Colonic mucosa (tissue), 4 donors: ENCODE results near the gene CLPTM1L. TPM values are rescaled to one million over a fixed set of nuclear protein-coding genes. Genes with fewer than 3 reads are reported as not detected.

ENCODE experiments used
- DNase-seq: peaks from one replicate; pipeline ENCODE4 v3.0.0-alpha.2; 2020
- H3K27ac ChIP-seq: fragments of 200-600 bp; one replicate; pipeline ENCODE4 v1.8.0; 2021
- H3K27me3 ChIP-seq: fragments of 200-600 bp; one replicate; pipeline ENCODE4 v1.8.0; 2021
- H3K36me3 ChIP-seq: fragments of 200-600 bp; one replicate; pipeline ENCODE4 v1.8.0; 2021
- H3K4me1 ChIP-seq: fragments of 200-600 bp; one replicate; pipeline ENCODE4 v1.8.0; 2021; ENCODE audit warnings: mild to moderate bottlenecking
- H3K4me3 ChIP-seq: fragments of 200-600 bp; one replicate; pipeline ENCODE4 v1.8.0; 2021
- H3K9ac ChIP-seq, 2 donors: one replicate each; pipeline ENCODE4 v1.7.0; 2013; ENCODE audit warnings: control low read depth in 2 of 2, low read depth in 2 of 2, low read length in 2 of 2
- H3K9me3 ChIP-seq: fragments of 200-600 bp; one replicate; pipeline ENCODE4 v1.8.0; 2021
- intact Hi-C: fragments of 100-400 bp; cut with DNase I; formaldehyde crosslinking; loops from one replicate; pipeline ENCODE4 v1.14.1; 2022
- total RNA-seq, 2 donors: library from RNA; stranded (reverse); fragmentation: NEBNext Ultra II Directional in 1 of 2; extraction: Animal tissue kit (Norgen Biotek cat#: 25700) in 1 of 2; gene quantifications; one replicate each; pipeline ENCODE4 v1.2.1, GENCODE V29; 2021
- TF ChIP-seq, protein P1 (sequence below): fragments of 200-600 bp; IDR thresholded peaks from one replicate; pipeline ENCODE4 v1.8.0; 2022; ENCODE audit warnings: antibody characterized with exemption, mild to moderate bottlenecking
- donor health status: healthy.
- donor health status: DM: no; HTN: no; CAD: no.
- donor health status: DM: no; HTN: no; CAD: no.

The CLPTM1L gene
- total RNA-seq, 2 donors from 2014 or later: 80.1 to 138 TPM

DNA sequence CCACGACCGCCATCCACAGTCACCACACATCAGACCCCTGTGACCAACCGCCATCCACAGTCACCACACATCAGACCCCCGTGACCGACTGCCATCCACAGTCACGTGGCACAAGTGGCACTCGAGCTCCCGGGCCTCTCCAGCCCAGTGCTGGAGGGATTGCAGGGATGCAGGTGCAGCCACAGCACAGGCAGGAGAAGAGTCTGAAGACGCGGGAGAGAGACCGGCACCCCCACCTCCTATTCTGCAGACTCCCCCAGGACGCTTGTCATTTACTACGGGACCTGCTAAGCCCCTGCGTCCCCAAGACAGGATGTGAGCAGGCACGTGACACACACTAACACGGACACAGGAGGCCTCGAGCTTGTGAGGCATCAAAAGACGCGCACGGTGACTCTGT lies 71.2 kb downstream of the CLPTM1L start:
- no peak overlapping the region for H3K4me3 ChIP-seq
- H3K4me1 ChIP-seq: no peaks in the 10 kb centered on the region
- no peak for DNase-seq
- H3K9ac ChIP-seq: no peak overlapping the region
- H3K9me3 ChIP-seq: no peaks in the 10 kb centered on the region
- intact Hi-C loops: no loop called here
- H3K27ac ChIP-seq: no peak overlapping the region
- H3K36me3 ChIP-seq: no peaks in the 10 kb centered on the region
- TF ChIP-seq, protein P1, sequence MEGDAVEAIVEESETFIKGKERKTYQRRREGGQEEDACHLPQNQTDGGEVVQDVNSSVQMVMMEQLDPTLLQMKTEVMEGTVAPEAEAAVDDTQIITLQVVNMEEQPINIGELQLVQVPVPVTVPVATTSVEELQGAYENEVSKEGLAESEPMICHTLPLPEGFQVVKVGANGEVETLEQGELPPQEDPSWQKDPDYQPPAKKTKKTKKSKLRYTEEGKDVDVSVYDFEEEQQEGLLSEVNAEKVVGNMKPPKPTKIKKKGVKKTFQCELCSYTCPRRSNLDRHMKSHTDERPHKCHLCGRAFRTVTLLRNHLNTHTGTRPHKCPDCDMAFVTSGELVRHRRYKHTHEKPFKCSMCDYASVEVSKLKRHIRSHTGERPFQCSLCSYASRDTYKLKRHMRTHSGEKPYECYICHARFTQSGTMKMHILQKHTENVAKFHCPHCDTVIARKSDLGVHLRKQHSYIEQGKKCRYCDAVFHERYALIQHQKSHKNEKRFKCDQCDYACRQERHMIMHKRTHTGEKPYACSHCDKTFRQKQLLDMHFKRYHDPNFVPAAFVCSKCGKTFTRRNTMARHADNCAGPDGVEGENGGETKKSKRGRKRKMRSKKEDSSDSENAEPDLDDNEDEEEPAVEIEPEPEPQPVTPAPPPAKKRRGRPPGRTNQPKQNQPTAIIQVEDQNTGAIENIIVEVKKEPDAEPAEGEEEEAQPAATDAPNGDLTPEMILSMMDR: no peak
- no peaks in the 10 kb centered on the region for H3K27me3 ChIP-seq

DNA sequence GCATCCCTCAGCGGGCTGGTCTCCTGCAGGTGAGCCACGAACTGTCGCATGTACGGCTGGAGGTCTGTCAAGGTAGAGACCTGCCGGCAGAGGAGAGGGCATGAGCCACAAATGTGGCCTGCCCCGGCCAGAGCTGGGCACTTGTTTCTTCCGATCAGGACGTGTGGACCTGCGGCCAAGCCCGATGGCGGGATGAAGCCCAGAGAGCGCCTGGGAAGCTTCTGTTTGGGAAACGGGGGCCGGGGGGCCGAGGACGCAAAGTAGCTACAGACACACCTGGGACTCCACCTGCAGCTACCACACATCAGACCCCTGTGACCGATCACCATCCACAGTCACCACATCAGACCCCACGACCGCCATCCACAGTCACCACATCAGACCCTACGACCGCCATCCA lies 72.7 kb downstream of the CLPTM1L start:
- Histone ChIP-seq H3K36me3 (no peaks in the 10 kb centered on the region), H3K4me1 (no peaks in the 10 kb centered on the region), H3K27me3 (no peaks in the 10 kb centered on the region), H3K4me3 (no peak overlapping the region), H3K9ac (no peak overlapping the region), H3K9me3 (no peaks in the 10 kb centered on the region), H3K27ac (no peak overlapping the region)
- TF ChIP-seq, protein P1: no peak
- intact Hi-C loops: no loop called here
- no peak for DNase-seq

DNA sequence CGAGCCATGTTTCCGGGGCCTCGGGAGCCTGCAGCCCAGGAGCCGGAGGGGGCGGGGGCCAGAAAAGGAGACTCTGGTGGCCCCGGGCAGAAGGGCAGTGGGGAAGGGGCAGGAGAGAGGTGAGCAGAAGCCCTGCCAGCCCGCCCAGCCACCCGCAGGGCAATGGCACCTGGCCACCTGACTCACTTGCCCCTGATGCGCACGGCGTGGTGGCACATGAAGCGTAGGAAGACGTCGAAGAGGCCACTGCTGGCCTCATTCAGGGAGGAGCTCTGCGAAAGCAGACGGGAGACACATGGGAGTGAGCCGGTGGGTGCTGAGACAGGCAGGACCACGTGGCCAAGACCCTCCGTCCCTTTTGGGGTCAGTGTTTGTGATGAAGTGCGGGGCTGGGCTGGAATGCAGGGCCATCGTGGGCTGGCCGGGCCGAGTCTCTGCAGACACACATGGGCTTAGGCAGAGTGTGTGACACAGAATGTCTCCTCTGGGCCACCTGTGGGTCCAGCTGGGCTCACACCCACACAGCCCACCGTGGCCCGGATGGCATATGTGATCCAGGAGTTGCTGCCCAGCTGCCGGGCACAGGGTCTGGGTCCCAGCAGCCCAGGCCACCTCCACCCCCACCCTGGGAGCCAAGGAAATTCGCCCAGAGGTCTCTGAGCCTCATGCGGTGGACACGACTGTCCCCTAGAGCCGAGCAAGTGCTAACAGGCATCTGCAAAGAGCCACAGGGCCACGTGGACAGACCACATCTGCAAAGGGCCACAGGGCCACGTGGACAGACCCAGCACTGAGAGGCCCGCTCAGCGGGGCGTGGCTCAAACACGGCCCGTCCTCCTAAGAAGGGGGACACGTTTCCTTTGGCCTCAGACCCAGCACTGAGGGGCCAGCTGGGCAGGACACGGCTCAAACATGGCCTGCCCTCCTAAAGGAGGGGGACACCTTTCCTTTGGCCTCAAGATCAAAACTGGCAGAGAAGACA lies 73.7 kb downstream of the CLPTM1L start:
- no peak overlapping the region for H3K27ac ChIP-seq
- TF ChIP-seq, protein P1: no peak
- H3K9ac ChIP-seq: no peak overlapping the region
- intact Hi-C loops: no loop called here
- no peaks in the 10 kb centered on the region for H3K4me1 ChIP-seq
- H3K36me3 ChIP-seq: no peaks in the 10 kb centered on the region
- no peaks in the 10 kb centered on the region for H3K9me3 ChIP-seq
- H3K27me3 ChIP-seq: no peaks in the 10 kb centered on the region
- no peak overlapping the region for H3K4me3 ChIP-seq
- no peak for DNase-seq

DNA sequence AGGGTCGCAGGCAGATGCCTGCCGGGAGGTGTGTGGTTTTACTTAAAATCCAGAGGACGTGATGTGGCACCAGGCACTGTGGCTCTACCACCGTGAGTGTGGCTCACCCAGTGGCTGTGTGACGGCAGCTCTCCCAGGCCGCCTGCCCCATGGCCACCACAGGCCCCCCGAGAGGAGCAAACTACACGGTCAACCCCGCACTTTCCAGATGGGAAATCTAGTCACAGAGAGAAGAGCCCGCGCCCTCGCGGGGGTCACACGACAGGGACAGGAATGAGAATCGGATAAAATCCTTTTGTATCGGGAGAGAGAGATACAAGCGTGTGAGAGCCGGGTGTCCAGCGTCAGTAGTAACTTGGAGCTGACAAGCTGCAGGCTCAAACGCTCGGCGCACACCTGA lies 74.5 kb downstream of the CLPTM1L start:
- no peaks in the 10 kb centered on the region for H3K27me3 ChIP-seq
- H3K9me3 ChIP-seq: no peaks in the 10 kb centered on the region
- no peak overlapping the region for H3K9ac ChIP-seq
- H3K4me1 ChIP-seq: no peaks in the 10 kb centered on the region
- TF ChIP-seq, protein P1: no peak
- no peak overlapping the region for H3K4me3 ChIP-seq
- intact Hi-C loops: no loop called here
- DNase-seq: no peak
- H3K27ac ChIP-seq: no peak overlapping the region
- H3K36me3 ChIP-seq: no peaks in the 10 kb centered on the region

DNA sequence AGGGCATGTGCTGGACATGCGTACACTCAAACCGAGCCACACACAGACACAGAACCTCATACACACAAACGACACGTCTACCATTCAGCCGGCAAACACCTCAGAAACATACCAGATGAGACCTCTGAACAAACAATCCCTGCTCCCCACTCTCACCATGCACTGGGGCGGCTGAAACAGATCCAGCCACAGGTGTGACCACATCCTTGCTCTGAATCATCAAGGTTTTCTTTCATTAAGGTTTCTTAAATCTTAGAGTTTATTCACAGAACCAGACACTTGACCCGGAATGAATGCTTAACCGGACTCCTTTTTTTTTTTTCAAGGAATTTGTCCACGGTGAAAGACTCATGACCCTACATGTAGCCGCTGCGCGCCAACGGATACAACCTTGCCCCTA lies 76.2 kb downstream of the CLPTM1L start:
- TF ChIP-seq, protein P1: no peak
- H3K4me3 ChIP-seq: no peak overlapping the region
- H3K27me3 ChIP-seq: no peaks in the 10 kb centered on the region
- no peak overlapping the region for H3K9ac ChIP-seq
- intact Hi-C loops: no loop called here
- H3K36me3 ChIP-seq: no peaks in the 10 kb centered on the region
- H3K4me1 ChIP-seq: no peaks in the 10 kb centered on the region
- no peak overlapping the region for H3K27ac ChIP-seq
- DNase-seq: no peak
- H3K9me3 ChIP-seq: no peaks in the 10 kb centered on the region
